KMS-11 (cell line): ENCODE results near the gene FCGBP.

Experiments
- H2AFZ ChIP-seq: fragments of 200-600 bp; sonication (generic); 2 replicates; pipeline ENCODE4 v1.6.1; 2016; ENCODE audit warnings: antibody characterized with exemption, mixed run types, low read depth
- H3K27ac ChIP-seq: fragments of 200-600 bp; sonication (generic); 2 replicates; pipeline ENCODE4 v1.6.1; 2016; ENCODE audit warnings: mild to moderate bottlenecking, mixed run types
- H3K27me3 ChIP-seq: fragments of 200-600 bp; sonication (generic); 2 replicates; pipeline ENCODE4 v1.6.1; 2017; ENCODE audit warnings: mild to moderate bottlenecking, low read depth, mixed run types, moderate library complexity; ENCODE audit not compliant: insufficient read depth
- H3K36me3 ChIP-seq: fragments of 200-600 bp; sonication (generic); 2 replicates; pipeline ENCODE4 v1.6.1; 2017; ENCODE audit warnings: mild to moderate bottlenecking, mixed run types; ENCODE audit not compliant: insufficient read depth
- H3K4me1 ChIP-seq: fragments of 200-600 bp; sonication (generic); 2 replicates; pipeline ENCODE4 v1.6.1; 2016; ENCODE audit warnings: mild to moderate bottlenecking, low read depth, mixed run types; ENCODE audit not compliant: poor library complexity, severe bottlenecking
- H3K4me2 ChIP-seq: fragments of 200-600 bp; sonication (generic); 2 replicates; pipeline ENCODE4 v1.7.0; 2016; ENCODE audit warnings: mild to moderate bottlenecking, mixed run types
- H3K4me3 ChIP-seq: fragments of 200-600 bp; sonication (generic); IDR thresholded peaks from 2 replicates; pipeline ENCODE4 v1.6.1; 2017; ENCODE audit warnings: low read depth, low read length, mixed read lengths; ENCODE audit not compliant: insufficient read depth
- H3K79me2 ChIP-seq: fragments of 200-600 bp; sonication (generic); 2 replicates; pipeline ENCODE4 v1.6.1; 2016; ENCODE audit warnings: low read depth, mixed run types; ENCODE audit not compliant: insufficient read depth
- H3K9ac ChIP-seq: fragments of 200-600 bp; sonication (generic); 2 replicates; pipeline ENCODE4 v1.6.1; 2016; ENCODE audit warnings: mild to moderate bottlenecking, mixed run types
- H4K20me1 ChIP-seq: fragments of 200-600 bp; sonication (generic); 2 replicates; pipeline ENCODE4 v1.6.1; 2016; ENCODE audit warnings: mild to moderate bottlenecking, mixed run types; ENCODE audit not compliant: insufficient read depth
- CTCF ChIP-seq: fragments of 200-600 bp; sonication (generic); conservative IDR thresholded peaks from 2 replicates; pipeline ENCODE4 v1.6.1; 2017; ENCODE audit warnings: low read depth, mild to moderate bottlenecking, antibody characterized with exemption, low read length, moderate library complexity, mixed read lengths

FCGBP gene

GRCh38 chr19:39941615-39942365, 7.4 kb upstream of the FCGBP start:
- H3K27me3 ChIP-seq, result no peaks in the 10 kb centered on the region; the same call in 1 of the 2 replicates
- peak overlapping the region; percentile 0; the same call in 1 of the 2 replicates for H3K27ac ChIP-seq
- no peaks in the 10 kb centered on the region for H3K79me2 ChIP-seq
- H3K4me2 ChIP-seq, result peak overlapping the region; percentile 77
- no peak overlapping the region for H3K9ac ChIP-seq
- no peaks in the 10 kb centered on the region for H3K36me3 ChIP-seq
- H3K4me1 ChIP-seq, result peaks cover 25% of the 10 kb centered on the region
- H3K4me3 ChIP-seq, result no peak overlapping the region
- no peak for TF ChIP-seq CTCF
- no peaks in the 10 kb centered on the region for H4K20me1 ChIP-seq
- no peak overlapping the region for H2AFZ ChIP-seq

GRCh38 chr19:39941151-39941550, 6.7 kb upstream of the FCGBP start:
- no peak for TF ChIP-seq CTCF
- Histone ChIP-seq H3K27me3 (no peaks in the 10 kb centered on the region; the same call in 1 of the 2 replicates), H2AFZ (no peak overlapping the region), H3K36me3 (no peaks in the 10 kb centered on the region), H3K9ac (no peak overlapping the region), H3K4me1 (peaks cover 25% of the 10 kb centered on the region), H3K4me2 (peak overlapping the region; percentile 77), H3K4me3 (no peak overlapping the region), H4K20me1 (no peaks in the 10 kb centered on the region), H3K79me2 (no peaks in the 10 kb centered on the region), H3K27ac (no peak overlapping the region)

- Histone ChIP-seq H3K27ac (no peak overlapping the region), H3K4me1 (peaks cover 25% of the 10 kb centered on the region), H3K4me2 (no peak overlapping the region), H3K79me2 (no peaks in the 10 kb centered on the region), H3K9ac (no peak overlapping the region), H4K20me1 (no peaks in the 10 kb centered on the region), H3K36me3 (no peaks in the 10 kb centered on the region), H3K4me3 (no peak overlapping the region), H3K27me3 (no peaks in the 10 kb centered on the region; the same call in 1 of the 2 replicates), H2AFZ (no peak overlapping the region)
- no peak for TF ChIP-seq CTCF
These were observed 5.9 kb upstream of the FCGBP start for GRCh38 chr19:39940221-39940833.

- no peak for TF ChIP-seq CTCF
- no peaks in the 10 kb centered on the region for H3K36me3 ChIP-seq
- H4K20me1 ChIP-seq, result no peaks in the 10 kb centered on the region
- no peak overlapping the region for H3K4me2 ChIP-seq
- H3K4me1 ChIP-seq, result peaks cover 25% of the 10 kb centered on the region
- H3K79me2 ChIP-seq, result no peaks in the 10 kb centered on the region
- H3K4me3 ChIP-seq, result no peak overlapping the region
- H3K9ac ChIP-seq, result no peak overlapping the region
- H3K27me3 ChIP-seq, result no peaks in the 10 kb centered on the region; the same call in 1 of the 2 replicates
- H3K27ac ChIP-seq, result no peak overlapping the region
- H2AFZ ChIP-seq, result no peak overlapping the region
These were observed 5.1 kb upstream of the FCGBP start for GRCh38 chr19:39939556-39939955.
